LNCAP (cell line): Measurements from ENCODE around the gene DUSP3.

Experiments used
- TF ChIP-seq, protein P1 (sequence below): fragments of 450-650 bp; IDR thresholded peaks from 2 replicates; pipeline ENCODE4 v1.5.1; 2017; ENCODE audit warnings: mild to moderate bottlenecking

DUSP3 gene

DNA sequence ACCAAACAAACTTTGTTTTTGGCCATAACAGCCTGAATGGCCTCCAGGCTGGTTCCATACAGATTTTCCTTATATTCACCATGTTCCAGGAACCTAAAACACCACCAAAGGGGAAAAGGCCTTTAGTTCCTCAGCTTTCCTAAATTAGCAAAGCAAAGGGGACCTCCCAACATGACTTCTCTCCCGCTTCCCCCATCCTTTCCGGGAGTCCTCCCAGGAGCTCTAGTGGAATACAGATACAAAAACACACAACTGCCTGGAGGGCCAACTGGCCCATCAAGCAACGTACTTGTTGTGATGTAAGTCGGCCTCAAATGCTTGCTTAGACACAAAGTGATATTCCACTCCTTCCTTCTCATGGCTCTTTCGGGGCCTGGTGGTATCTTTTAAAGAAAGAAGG lies 32.0 kb upstream of the DUSP3 start:
- TF ChIP-seq, protein P1, sequence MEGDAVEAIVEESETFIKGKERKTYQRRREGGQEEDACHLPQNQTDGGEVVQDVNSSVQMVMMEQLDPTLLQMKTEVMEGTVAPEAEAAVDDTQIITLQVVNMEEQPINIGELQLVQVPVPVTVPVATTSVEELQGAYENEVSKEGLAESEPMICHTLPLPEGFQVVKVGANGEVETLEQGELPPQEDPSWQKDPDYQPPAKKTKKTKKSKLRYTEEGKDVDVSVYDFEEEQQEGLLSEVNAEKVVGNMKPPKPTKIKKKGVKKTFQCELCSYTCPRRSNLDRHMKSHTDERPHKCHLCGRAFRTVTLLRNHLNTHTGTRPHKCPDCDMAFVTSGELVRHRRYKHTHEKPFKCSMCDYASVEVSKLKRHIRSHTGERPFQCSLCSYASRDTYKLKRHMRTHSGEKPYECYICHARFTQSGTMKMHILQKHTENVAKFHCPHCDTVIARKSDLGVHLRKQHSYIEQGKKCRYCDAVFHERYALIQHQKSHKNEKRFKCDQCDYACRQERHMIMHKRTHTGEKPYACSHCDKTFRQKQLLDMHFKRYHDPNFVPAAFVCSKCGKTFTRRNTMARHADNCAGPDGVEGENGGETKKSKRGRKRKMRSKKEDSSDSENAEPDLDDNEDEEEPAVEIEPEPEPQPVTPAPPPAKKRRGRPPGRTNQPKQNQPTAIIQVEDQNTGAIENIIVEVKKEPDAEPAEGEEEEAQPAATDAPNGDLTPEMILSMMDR = no peak

DNA sequence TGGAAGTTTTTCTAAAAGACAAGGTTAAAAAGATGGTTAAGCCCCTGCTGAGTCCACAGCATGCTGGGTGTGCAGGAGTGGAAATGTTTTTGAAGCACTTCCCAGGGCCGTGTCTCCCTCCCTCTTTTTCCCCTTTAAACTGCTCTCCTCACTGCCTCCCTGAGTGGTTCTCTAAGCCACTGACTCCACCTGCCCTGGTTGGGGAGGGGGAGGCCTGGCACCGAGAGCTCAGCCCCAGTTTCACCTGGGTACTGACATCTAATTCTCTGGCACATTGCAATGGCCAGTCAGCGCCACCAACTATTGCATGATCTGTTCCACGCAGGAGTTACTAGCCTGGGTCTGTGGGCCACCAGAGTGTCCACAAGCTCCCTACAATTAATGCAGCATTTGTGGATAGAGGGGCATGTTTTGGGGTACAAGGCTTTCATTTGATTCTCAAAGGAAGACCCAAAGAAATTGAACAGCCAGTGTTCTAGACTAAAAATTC lies 31.5 kb upstream of the DUSP3 start:
- TF ChIP-seq, protein P1 = no peak

DNA sequence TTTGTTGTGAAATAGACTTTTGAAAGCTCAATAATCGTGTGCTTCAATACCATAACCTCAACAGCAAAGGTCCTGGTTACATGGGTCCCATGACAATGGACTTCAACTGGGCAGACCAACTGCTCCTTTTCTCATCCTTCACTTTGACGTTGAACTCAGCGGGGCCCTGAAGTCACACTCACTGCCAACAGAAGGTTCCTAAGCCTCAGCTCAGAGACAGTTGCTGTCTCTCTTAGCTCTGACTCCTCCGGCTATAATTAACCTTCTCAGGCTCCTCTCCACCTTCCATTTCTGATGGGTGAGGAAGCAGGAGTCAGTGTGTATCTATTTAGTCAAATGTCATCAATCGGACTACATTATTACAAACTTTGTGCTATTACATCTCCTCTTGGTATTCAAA lies 30.3 kb upstream of the DUSP3 start:
- TF ChIP-seq, protein P1 = no peak

DNA sequence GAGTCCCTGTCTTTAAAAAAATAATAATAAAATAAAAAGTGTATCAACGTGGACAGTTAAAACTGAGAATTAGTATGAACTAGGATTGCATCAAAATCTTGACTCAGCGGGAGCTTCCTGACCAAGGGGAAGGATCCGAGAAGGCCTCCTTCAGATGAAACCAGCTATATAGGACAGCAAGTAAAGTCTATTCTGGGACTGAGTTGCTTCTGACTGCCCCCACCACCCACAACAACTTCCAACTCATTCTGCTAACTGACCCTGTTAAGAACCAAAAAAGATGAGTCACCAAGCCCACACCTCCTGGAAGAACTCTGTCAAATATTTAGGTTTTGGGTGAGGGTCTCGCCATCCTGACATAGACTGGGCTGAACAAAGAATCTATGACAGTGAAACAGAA lies 29.3 kb upstream of the DUSP3 start:
- TF ChIP-seq, protein P1 = no peak

DNA sequence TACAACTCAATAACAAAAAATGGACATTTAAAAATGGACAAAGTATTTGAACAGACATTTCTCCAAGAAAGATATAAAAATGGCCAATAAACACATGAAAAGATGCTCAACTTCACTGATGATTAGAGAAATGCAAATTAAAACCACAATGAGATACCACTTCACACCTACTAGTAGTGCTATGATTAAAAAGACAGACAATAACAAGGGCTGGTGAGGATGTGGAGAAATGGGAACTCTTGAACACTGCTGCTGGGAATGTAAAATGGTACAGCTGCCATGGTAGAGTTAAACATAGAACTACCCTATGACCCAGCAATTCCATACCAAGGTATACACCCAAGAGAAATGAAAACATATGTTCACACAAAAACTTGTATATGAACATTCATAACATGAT lies 26.3 kb upstream of the DUSP3 start:
- TF ChIP-seq, protein P1 = no peak

DNA sequence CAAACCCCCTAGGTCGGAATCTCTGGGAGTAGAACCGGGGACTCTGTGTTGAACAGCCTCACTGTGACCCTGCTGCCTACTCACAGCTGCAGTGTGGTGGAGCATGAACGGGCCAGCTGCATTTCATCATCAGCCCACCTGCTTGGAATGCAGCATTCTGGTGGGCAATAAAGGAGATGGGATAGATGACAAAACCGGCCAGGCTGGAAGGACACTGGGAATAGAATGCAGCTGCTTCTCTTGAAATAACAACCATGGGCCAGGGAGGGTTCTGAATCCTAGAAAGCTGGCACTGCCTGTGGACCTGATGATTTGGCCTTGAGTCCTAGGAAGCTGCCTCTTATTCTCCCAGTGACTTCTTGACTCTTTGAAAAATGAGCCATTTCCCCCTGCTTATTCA lies 25.0 kb upstream of the DUSP3 start:
- TF ChIP-seq, protein P1 = no peak

DNA sequence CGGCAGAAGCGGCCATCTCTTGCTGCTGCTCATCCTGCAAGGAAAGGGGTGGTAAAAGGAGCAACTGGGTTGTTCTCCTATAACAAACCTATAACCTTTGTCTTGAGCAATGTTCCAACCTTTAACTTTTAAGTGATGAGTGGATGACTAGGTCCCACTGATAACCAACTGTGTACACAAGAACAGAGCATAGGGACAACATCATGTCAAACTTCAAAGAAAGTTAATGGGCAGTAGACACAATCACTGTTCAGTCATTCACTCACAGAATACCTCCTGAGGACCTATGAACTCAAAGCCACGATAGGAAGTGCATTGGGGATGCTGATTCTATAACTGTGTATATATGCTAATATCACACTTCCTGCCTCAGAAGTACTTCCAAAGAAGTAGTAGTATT lies 23.1 kb upstream of the DUSP3 start:
- TF ChIP-seq, protein P1 = no peak

DNA sequence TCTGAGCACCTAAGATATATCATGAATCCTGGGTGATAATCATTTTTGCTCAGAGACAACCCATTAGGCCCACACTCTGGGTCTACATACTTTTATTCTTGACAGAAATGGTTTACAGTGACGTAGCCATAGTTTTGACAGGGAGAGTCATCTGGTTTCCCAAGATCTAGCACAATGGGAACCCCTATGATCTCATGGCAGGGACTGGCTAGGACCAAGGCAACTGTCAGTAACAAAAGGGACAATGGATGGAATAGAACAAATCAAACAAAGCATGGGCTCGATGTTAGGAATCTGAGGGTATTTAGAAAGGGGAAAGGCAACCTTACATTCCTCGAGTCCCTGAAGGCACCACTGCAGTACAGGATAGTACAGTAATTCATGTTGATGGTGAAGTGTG lies 22.0 kb upstream of the DUSP3 start:
- TF ChIP-seq, protein P1 = no peak
